HCT116 (cell line): Measurements from ENCODE around the gene BBIP1. TPM values are rescaled to one million over a fixed set of nuclear protein-coding genes. Genes with fewer than 3 reads are reported as not detected.

Source experiments
- ATAC-seq: fragments of 200-7000 bp; cut with Tn5 transposase; 2 replicates; pipeline ENCODE4 v1.9.1; 2020; ENCODE audit warnings: mild to moderate bottlenecking, moderate library complexity
- BruUV-seq: library from RNA; stranded (reverse); fragments of 400-500 nt; replicated peaks from 2 replicates; lab custom pipeline; 2021; lab: Mats Ljungman, UMichigan
- CTCF ChIA-PET: fragments of 300-600 bp; sonication (Branson Sonifier 250); formaldehyde crosslinking; loops from one replicate; lab custom pipeline; 2021; ENCODE audit warnings: antibody characterized with exemption; lab: Charles Lee
- POLR2A ChIA-PET: fragments of 300-600, 350-600 bp; sonication (Branson Sonifier 250); formaldehyde crosslinking; loops from one replicate; lab custom pipeline; 2021; ENCODE audit warnings: antibody characterized with exemption; lab: Charles Lee
- RAD21 ChIA-PET, 2 experiments: fragments of 300-600 bp; sonication (Branson Sonifier 250); formaldehyde crosslinking; loops; one replicate each; lab custom pipeline; 2023; ENCODE audit warnings: low total read pairs in 2 of 2; ENCODE audit not compliant: uncharacterized antibody in 2 of 2, unreplicated experiment in 2 of 2, low non-redundant PET in 1 of 2; lab: Charles Lee
- DNase-seq: peaks from one replicate; pipeline ENCODE4 v3.0.0-alpha.2; 2010; ENCODE audit warnings: low read depth, low spot score
- H2AFZ ChIP-seq: fragments of 200-600 bp; shearing (Covaris generic), sonication (generic); 2 replicates; pipeline ENCODE4 v1.6.1; 2017; ENCODE audit warnings: low read depth, mixed run types, mixed read lengths, antibody characterized with exemption, low read length; ENCODE audit not compliant: poor library complexity, severe bottlenecking
- H3K27ac ChIP-seq: 2 replicates; pipeline ENCODE4 v1.5.1; 2012; ENCODE audit warnings: low read depth, low read length
- H3K27me3 ChIP-seq: fragments of 200-600 bp; sonication (generic); 2 replicates; pipeline ENCODE4 v1.6.1; 2016; ENCODE audit warnings: mixed run types, low read length, mixed read lengths; ENCODE audit not compliant: insufficient read depth
- H3K36me3 ChIP-seq, 2 experiments: fragments of 200-500 bp in 1 of 2; fragments of 200-600 bp in 1 of 2; sonication (Bioruptor generic) in 1 of 2; sonication (generic) in 1 of 2; 2 replicates each; pipeline versions ENCODE4 v1.5.1 to v1.6.1; 2014 to 2016; ENCODE audit warnings: low read length in 2 of 2, inconsistent platforms in 1 of 2, mixed read lengths in 1 of 2, mixed run types in 1 of 2; ENCODE audit not compliant: insufficient read depth in 2 of 2, control insufficient read depth in 1 of 2
- H3K4me1 ChIP-seq, 2 experiments: fragments of 200-600 bp in 1 of 2; sonication (generic) in 1 of 2; 2 replicates each; pipeline versions ENCODE4 v1.5.1 to v1.6.1; 2012 to 2017; ENCODE audit warnings: low read length in 2 of 2, inconsistent platforms in 1 of 2, mild to moderate bottlenecking in 1 of 2, mixed read lengths in 1 of 2, mixed run types in 1 of 2, moderate library complexity in 1 of 2; ENCODE audit not compliant: insufficient read depth in 2 of 2, control insufficient read depth in 1 of 2
- H3K4me2 ChIP-seq: fragments of 200-600 bp; sonication (generic); 2 replicates; pipeline ENCODE4 v1.6.1; 2017; ENCODE audit warnings: mixed run types, low read length, mixed read lengths
- H3K4me3 ChIP-seq, 2 experiments: fragments of 200-600 bp in 1 of 2; sonication (generic) in 1 of 2; replicated peaks in 1 of 2; 2 replicates each; pipeline ENCODE4 v1.5.1; 2011 to 2016; ENCODE audit warnings: low read length in 2 of 2, control low read depth in 1 of 2, low read depth in 1 of 2, mild to moderate bottlenecking in 1 of 2, mixed read lengths in 1 of 2, mixed run types in 1 of 2
- H3K79me2 ChIP-seq: fragments of 200-600 bp; sonication (generic); 2 replicates; pipeline ENCODE4 v1.6.1; 2017; ENCODE audit warnings: mild to moderate bottlenecking, mixed run types, low read length, moderate library complexity, mixed read lengths; ENCODE audit not compliant: insufficient read depth
- H3K9ac ChIP-seq: fragments of 200-600 bp; sonication (generic); 2 replicates; pipeline ENCODE4 v1.6.1; 2016; ENCODE audit warnings: low read length, mixed read lengths
- H3K9me2 ChIP-seq: fragments of 200-600 bp; sonication (generic), shearing (Covaris generic); 2 replicates; pipeline ENCODE4 v1.6.1; 2017; ENCODE audit warnings: mixed run types, mild to moderate bottlenecking, moderate library complexity; ENCODE audit not compliant: insufficient read depth
- H3K9me3 ChIP-seq, 2 experiments: fragments of 200-500 bp in 1 of 2; fragments of 200-600 bp in 1 of 2; sonication (Bioruptor generic) in 1 of 2; sonication (generic) in 1 of 2; 2 replicates each; pipeline ENCODE4 v1.6.1; 2014 to 2017; ENCODE audit warnings: low read length in 2 of 2, mixed read lengths in 2 of 2, inconsistent platforms in 1 of 2, low read depth in 1 of 2, mild to moderate bottlenecking in 1 of 2, mixed run types in 1 of 2, moderate library complexity in 1 of 2; ENCODE audit not compliant: control insufficient read depth in 1 of 2, insufficient read depth in 1 of 2
- H4K20me1 ChIP-seq: fragments of 200-600 bp; sonication (generic), shearing (Covaris generic); 2 replicates; pipeline ENCODE4 v1.6.1; 2017; ENCODE audit warnings: mixed run types, mild to moderate bottlenecking, moderate library complexity; ENCODE audit not compliant: insufficient read depth
- ATF3 ChIP-seq: IDR thresholded peaks from 2 replicates; pipeline ENCODE4 v1.6.1; 2012
- CBX3 ChIP-seq: IDR thresholded peaks from 2 replicates; pipeline ENCODE4 v1.6.1; 2012; ENCODE audit warnings: low read depth
- CEBPB ChIP-seq: IDR thresholded peaks from 2 replicates; pipeline ENCODE4 v1.6.1; 2012; ENCODE audit warnings: low read depth
- EGR1 ChIP-seq: IDR thresholded peaks from 2 replicates; pipeline ENCODE4 v1.6.1; 2012; ENCODE audit warnings: low read depth
- ELF1 ChIP-seq: IDR thresholded peaks from 2 replicates; pipeline ENCODE4 v1.6.1; 2012; ENCODE audit warnings: low read depth, borderline replicate concordance
- EZH2phosphoT487 ChIP-seq: fragments of 200-600 bp; IDR thresholded peaks from 2 replicates; pipeline ENCODE4 v1.6.1; 2018; ENCODE audit warnings: antibody characterized with exemption, borderline replicate concordance
- JUND ChIP-seq: IDR thresholded peaks from 2 replicates; pipeline ENCODE4 v1.6.1; 2012
- MAX ChIP-seq: IDR thresholded peaks from 2 replicates; pipeline ENCODE4 v1.6.1; 2012
- POLR2AphosphoS5 ChIP-seq: IDR thresholded peaks from 2 replicates; pipeline ENCODE4 v1.6.1; 2011; ENCODE audit warnings: mild to moderate bottlenecking, low read depth, low read length, moderate library complexity
- RAD21 ChIP-seq: IDR thresholded peaks from 2 replicates; pipeline ENCODE4 v1.6.1; 2012; ENCODE audit warnings: low read depth, mild to moderate bottlenecking
- SRF ChIP-seq: IDR thresholded peaks from 2 replicates; pipeline ENCODE4 v1.6.1; 2012; ENCODE audit warnings: low read depth
- YY1 ChIP-seq: IDR thresholded peaks from 2 replicates; pipeline ENCODE4 v1.6.1; 2011; ENCODE audit warnings: low read length, low read depth, moderate library complexity, mild to moderate bottlenecking; ENCODE audit not compliant: insufficient replicate concordance; ENCODE audit errors: extremely low read depth
- ZBTB33 ChIP-seq: IDR thresholded peaks from 2 replicates; pipeline ENCODE4 v1.6.1; 2011; ENCODE audit warnings: mild to moderate bottlenecking, low read length, moderate library complexity; ENCODE audit not compliant: insufficient replicate concordance; ENCODE audit errors: extremely low read depth
- ZFX ChIP-seq: fragments of 450-650 bp; IDR thresholded peaks from 2 replicates; pipeline ENCODE4 v1.6.1; 2017
- intact Hi-C: fragments of 100-400 bp; cut with micrococcal nuclease; formaldehyde crosslinking; loops from 2 replicates; pipeline ENCODE4 v1.10.0; 2022
- total RNA-seq: library from RNA; stranded (reverse); gene quantifications from one replicate; pipeline ENCODE4 v1.2.1, GENCODE V29; 2021; ENCODE audit not compliant: unreplicated experiment

Gene BBIP1
- total RNA-seq, 1 experiment from 2014 or later, result 38.9 TPM

DNA sequence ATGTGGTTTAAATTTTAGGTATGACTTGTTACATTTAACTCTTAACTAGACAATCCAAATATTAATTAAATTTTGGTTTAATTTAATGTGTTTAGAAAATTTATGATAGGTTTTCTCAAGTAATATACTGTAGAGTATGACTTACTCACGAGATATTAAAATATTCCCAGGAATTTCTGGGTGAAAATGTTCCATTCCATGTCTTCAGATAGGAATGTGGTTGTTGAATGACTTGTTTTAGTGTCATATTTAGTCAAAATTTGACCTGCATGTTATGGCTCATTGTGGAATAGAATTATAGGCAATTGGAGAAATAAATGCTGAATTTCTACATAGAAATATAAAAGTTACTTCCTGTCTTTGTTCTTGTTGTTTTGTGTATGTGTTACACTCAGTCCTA, 47.2 kb upstream of the BBIP1 start:
- H3K9me2 ChIP-seq, result peaks cover 3% of the 10 kb centered on the region; the same call in 1 of the 2 replicates
- POLR2A ChIA-PET, result no interaction called here
- H3K79me2 ChIP-seq, result peaks cover 68% of the 10 kb centered on the region
- H3K36me3 ChIP-seq, result no peaks in the 10 kb centered on the region
- H2AFZ ChIP-seq, result no peak overlapping the region
- peaks cover 1% of the 10 kb centered on the region; the same call in 1 of the 2 replicates for H4K20me1 ChIP-seq
- RAD21 ChIA-PET, result no interaction called here
- H3K4me3 ChIP-seq, result no peak overlapping the region
- ATAC-seq (no peak), DNase-seq (no peak)
- H3K4me2 ChIP-seq, result no peak overlapping the region
- CTCF ChIA-PET, result interaction anchor here (1.0 kb wide), 1 partner anchor 9 kb away, joined by 3 read pairs; no protein-coding TSS in a partner anchor
- H3K27ac ChIP-seq, result no peak overlapping the region
- intact Hi-C loops, result no loop called here
- no TSS peak for BruUV-seq
- no peaks in the 10 kb centered on the region for H3K9me3 ChIP-seq
- H3K9ac ChIP-seq, result no peak overlapping the region
- TF ChIP-seq EGR1 (no peak), ZBTB33 (no peak), JUND (no peak), MAX (no peak), EZH2phosphoT487 (no peak), CBX3 (no peak), YY1 (no peak)
- H3K27me3 ChIP-seq, result no peaks in the 10 kb centered on the region
- no peaks in the 10 kb centered on the region for H3K4me1 ChIP-seq

- BruUV-seq, result no TSS peak
- no peaks in the 10 kb centered on the region for H3K9me3 ChIP-seq
- POLR2A ChIA-PET, result no interaction called here
- intact Hi-C loops, result no loop called here
- peaks cover 66% of the 10 kb centered on the region for H3K79me2 ChIP-seq
- CTCF ChIA-PET, result interaction anchor here (1.0 kb wide), 1 partner anchor 8 kb away, joined by 3 read pairs; no protein-coding TSS in a partner anchor
- no peak overlapping the region for H3K27ac ChIP-seq
- H3K9me2 ChIP-seq, result no peaks in the 10 kb centered on the region
- H4K20me1 ChIP-seq, result no peaks in the 10 kb centered on the region; the same call in 1 of the 2 replicates
- H3K4me2 ChIP-seq, result no peak overlapping the region
- ATAC-seq, result no peak
- no peak for DNase-seq
- H3K9ac ChIP-seq, result no peak overlapping the region
- RAD21 ChIA-PET, result no interaction called here
- H3K36me3 ChIP-seq, result no peaks in the 10 kb centered on the region
- no peaks in the 10 kb centered on the region for H3K27me3 ChIP-seq
- H2AFZ ChIP-seq, result no peak overlapping the region
- no peak overlapping the region for H3K4me3 ChIP-seq
- no peaks in the 10 kb centered on the region for H3K4me1 ChIP-seq
- TF ChIP-seq ATF3 (no peak), ZBTB33 (no peak), EGR1 (no peak), POLR2AphosphoS5 (no peak), CBX3 (no peak), CEBPB (no peak), ZFX (no peak), MAX (no peak), RAD21 (no peak), ELF1 (no peak), YY1 (no peak), SRF (no peak)
These were observed 46.2 kb upstream of the BBIP1 start for GRCh38 chr10:110965216-110965615.
